ENCODE data around the gene SLC24A3.

Gene SLC24A3

GRCh38 chr20:19683822-19684221 is 471.4 kb downstream of the SLC24A3 start:
- H3K4me3 ChIP-seq (replicated peaks in 1 of 2; ENCODE audit: low read depth in 2 of 2, low read length in 2 of 2) = no peak overlapping the region
- DNase-seq (ENCODE audit: low read depth in 2 of 2) = no peak
- no peak for TF ChIP-seq CTCF (IDR thresholded peaks at IDR 0.05; ENCODE audit: low read depth, low read length)

DNA sequence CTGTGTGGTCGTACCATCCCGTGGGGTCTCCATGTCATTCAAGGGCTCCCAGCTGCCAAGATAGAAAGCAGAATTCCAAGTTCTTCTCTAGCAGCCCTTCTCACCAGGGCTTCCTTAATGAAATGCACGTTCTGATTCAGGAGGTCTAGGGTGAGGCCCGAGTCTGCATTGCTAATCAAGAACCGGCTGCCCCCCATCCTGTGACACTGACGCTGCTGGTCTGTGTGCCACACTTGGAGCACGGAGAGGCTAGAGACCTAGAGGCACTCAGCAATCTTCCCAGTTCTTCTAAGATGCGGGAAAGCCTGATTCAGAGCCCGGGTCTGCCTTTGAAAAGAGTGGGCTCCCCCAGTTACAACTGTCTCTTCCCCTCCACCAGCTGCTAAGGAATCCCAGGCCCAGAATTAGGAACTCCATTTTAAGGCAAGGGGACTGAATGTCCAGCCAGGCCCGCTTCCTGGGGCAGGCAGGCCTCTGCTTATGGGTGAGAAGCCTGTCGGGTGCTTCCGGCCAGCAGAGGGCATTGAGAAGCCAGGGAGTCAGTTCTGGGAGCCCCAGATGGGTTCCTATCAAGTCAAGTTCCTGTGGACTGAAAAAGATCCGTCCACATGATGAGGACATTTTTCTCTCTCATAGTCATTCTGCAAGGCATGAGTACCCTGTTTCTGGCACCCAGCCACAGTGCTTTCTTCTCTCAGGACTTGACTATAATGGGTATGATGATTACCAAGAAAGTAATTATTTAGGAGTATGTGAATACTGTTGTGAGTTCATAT is 475.8 kb downstream of the SLC24A3 start:
- H3K4me3 ChIP-seq (replicated peaks in 1 of 2; ENCODE audit: low read depth in 2 of 2, low read length in 2 of 2) = no peak overlapping the region
- TF ChIP-seq CTCF (IDR thresholded peaks at IDR 0.05; ENCODE audit: low read depth, low read length) = peak; percentile 80
- peak; percentile 92 to 97 for DNase-seq (ENCODE audit: low read depth in 2 of 2)

DNA sequence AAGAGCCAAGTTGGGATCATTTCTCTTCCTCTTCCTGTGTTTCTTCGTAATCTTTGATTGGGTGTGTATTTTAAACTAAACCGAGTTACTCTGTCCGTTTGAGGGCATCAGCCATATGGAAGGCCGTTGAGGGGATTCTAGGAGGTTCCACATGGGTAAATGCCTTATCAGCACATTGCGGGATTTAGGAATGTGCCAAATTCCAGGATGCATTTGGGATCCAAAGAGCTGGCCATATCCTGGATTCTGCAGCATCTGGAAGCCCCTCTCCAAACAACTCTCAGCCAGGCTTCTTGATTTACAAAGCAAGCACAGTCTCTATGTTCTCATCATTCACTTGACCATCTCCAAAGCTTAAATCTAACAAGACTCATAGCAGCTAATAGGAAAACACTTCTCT is 478.0 kb downstream of the SLC24A3 start:
- peak in 1 of 2 donors; percentile 37 for DNase-seq (ENCODE audit: low read depth in 2 of 2)
- TF ChIP-seq CTCF (IDR thresholded peaks at IDR 0.05; ENCODE audit: low read depth, low read length) = no peak
- H3K4me3 ChIP-seq (replicated peaks in 1 of 2; ENCODE audit: low read depth in 2 of 2, low read length in 2 of 2) = no peak overlapping the region

DNA sequence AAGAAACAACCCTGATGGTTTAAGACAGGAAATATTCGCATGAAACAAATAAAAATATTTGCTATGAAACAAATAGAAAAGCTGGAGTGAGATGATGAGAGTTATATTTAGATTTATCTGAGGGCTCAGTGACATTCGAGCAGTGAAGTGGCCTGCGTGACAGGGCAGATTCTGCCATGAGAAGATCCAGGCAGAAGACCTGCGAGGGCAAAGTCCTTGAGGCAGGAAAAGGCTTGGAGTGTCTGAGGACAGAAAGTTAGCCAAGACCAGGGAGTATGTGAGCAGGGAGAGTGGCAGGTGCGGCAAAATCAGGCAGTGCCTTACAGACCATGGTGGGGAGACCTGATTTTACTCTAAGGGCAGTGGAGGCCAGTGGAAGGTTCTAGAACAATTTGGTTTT is 478.7 kb downstream of the SLC24A3 start:
- H3K4me3 ChIP-seq (replicated peaks in 1 of 2; ENCODE audit: low read depth in 2 of 2, low read length in 2 of 2) = no peak overlapping the region
- no peak for DNase-seq (ENCODE audit: low read depth in 2 of 2)
- TF ChIP-seq CTCF (IDR thresholded peaks at IDR 0.05; ENCODE audit: low read depth, low read length) = no peak

DNA sequence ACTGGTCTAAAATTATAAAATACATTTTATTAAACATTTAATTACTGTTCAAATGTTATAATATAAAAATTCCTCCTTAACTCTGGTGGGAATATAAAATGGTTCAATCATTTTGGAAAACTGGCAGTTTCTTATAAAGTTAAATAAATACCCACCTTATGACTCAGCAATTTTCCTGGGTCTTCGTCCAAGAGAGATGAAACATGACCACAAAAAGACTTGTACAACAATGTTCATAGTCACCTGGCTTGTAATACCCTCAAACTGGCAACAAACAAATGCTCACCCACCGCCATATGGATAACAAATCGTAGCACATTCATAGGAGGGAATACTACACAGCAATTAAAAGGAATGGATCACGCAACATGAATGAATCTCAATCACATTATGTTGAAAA is 479.7 kb downstream of the SLC24A3 start:
- H3K4me3 ChIP-seq (replicated peaks in 1 of 2; ENCODE audit: low read depth in 2 of 2, low read length in 2 of 2) = no peak overlapping the region
- peak; percentile 30 to 70 for DNase-seq (ENCODE audit: low read depth in 2 of 2)
- no peak for TF ChIP-seq CTCF (IDR thresholded peaks at IDR 0.05; ENCODE audit: low read depth, low read length)

- peak; percentile 52 to 59 for DNase-seq (ENCODE audit: low read depth in 2 of 2)
- TF ChIP-seq CTCF (IDR thresholded peaks at IDR 0.05; ENCODE audit: low read depth, low read length) = peak; percentile 86
- H3K4me3 ChIP-seq (replicated peaks in 1 of 2; ENCODE audit: low read depth in 2 of 2, low read length in 2 of 2) = no peak overlapping the region
These were observed 480.3 kb downstream of the SLC24A3 start for GRCh38 chr20:19692685-19693119.

GRCh38 chr20:19693508-19693907 is 481.1 kb downstream of the SLC24A3 start:
- DNase-seq (ENCODE audit: low read depth in 2 of 2) = no peak
- no peak overlapping the region for H3K4me3 ChIP-seq (replicated peaks in 1 of 2; ENCODE audit: low read depth in 2 of 2, low read length in 2 of 2)
- TF ChIP-seq CTCF (IDR thresholded peaks at IDR 0.05; ENCODE audit: low read depth, low read length) = no peak

All from cardiac fibroblast (primary cell).